Lung (tissue), 12 donors: ENCODE data around the gene ADAM33. TPM values are rescaled to one million over a fixed set of nuclear protein-coding genes. Genes with fewer than 3 reads are reported as not detected.

Source experiments
- ATAC-seq: fragments of 200-7000 bp; cut with Tn5 transposase; one replicate; pipeline ENCODE4 v1.9.1; 2020; ENCODE audit warnings: moderate number of reproducible peaks; ENCODE audit not compliant: insufficient read depth, low FRiP score
- DNase-seq, 3 donors: peaks; one replicate each; pipeline ENCODE4 v3.0.0-alpha.2; 2013 to 2017
- H3K27ac ChIP-seq, 2 donors: one replicate each; pipeline ENCODE4 v1.5.1; 2013; ENCODE audit warnings: mild to moderate bottlenecking in 2 of 2, moderate library complexity in 2 of 2, control low read depth in 1 of 2, inconsistent platforms in 1 of 2, low read depth in 1 of 2, low read length in 1 of 2
- H3K27me3 ChIP-seq, 3 donors: one replicate each; pipeline ENCODE4 v1.5.1; 2013; ENCODE audit warnings: low read length in 2 of 3; ENCODE audit not compliant: control insufficient read depth in 3 of 3, insufficient read depth in 3 of 3
- H3K36me3 ChIP-seq, 4 donors: one replicate each; pipeline ENCODE4 v1.5.1; 2013; ENCODE audit warnings: low read length in 4 of 4, mild to moderate bottlenecking in 1 of 4, moderate library complexity in 1 of 4; ENCODE audit not compliant: control insufficient read depth in 4 of 4, insufficient read depth in 4 of 4
- H3K4me1 ChIP-seq, 5 donors: one replicate each; pipeline ENCODE4 v1.5.1; 2013; ENCODE audit warnings: low read length in 5 of 5, mild to moderate bottlenecking in 2 of 5, moderate library complexity in 1 of 5; ENCODE audit not compliant: control insufficient read depth in 5 of 5, insufficient read depth in 5 of 5
- H3K4me3 ChIP-seq: one replicate; pipeline ENCODE4 v1.5.1; 2013; ENCODE audit warnings: mild to moderate bottlenecking, control low read depth, moderate library complexity
- H3K9ac ChIP-seq, 2 donors: one replicate each; pipeline ENCODE4 v1.5.1; 2013; ENCODE audit warnings: low read length in 2 of 2, control low read depth in 1 of 2; ENCODE audit not compliant: insufficient read depth in 1 of 2
- H3K9me3 ChIP-seq, 4 donors: one replicate each; pipeline ENCODE4 v1.5.1; 2013; ENCODE audit warnings: low read length in 3 of 4, mild to moderate bottlenecking in 1 of 4, moderate library complexity in 1 of 4; ENCODE audit not compliant: control insufficient read depth in 4 of 4, insufficient read depth in 3 of 4
- CTCF ChIP-seq: IDR thresholded peaks from 2 replicates; pipeline ENCODE4 v1.5.1; 2012; ENCODE audit warnings: mild to moderate bottlenecking; ENCODE audit errors: control extremely low read depth, extremely low read depth
- WGBS, 2 donors: extraction: QIAGEN DNeasy Blood & Tissue Kit; methylation state at CpG; one replicate each; pipeline ENCODE4 v1.1.7; 2013; 5-methylcytosine and 5-hydroxymethylcytosine counted together
- polyA plus RNA-seq, 2 donors: library from polyadenylated mRNA; stranded (reverse); fragments of 200-250 nt; gene quantifications; one replicate each; pipeline ENCODE4 v1.2.1, GENCODE V29; 2013
- total RNA-seq, 2 donors: library from RNA; depleted of rRNA in 1 of 2; stranded (reverse); fragments of >200 nt in 1 of 2; gene quantifications; one replicate each; pipeline ENCODE4 v1.2.1, GENCODE V29; 2014 to 2021
- donor health status: control.
- donor health status: control.
- donor health status: Bipolar disorder and iron deficiency.
- donor health status: healthy.
- donor health status: DM: yes; HTN: yes; CAD: no.

Gene ADAM33
- total and polyA plus RNA-seq, 4 donors, result 3.2 to 16.4 (median 8.1) TPM

- no peak for ATAC-seq
- H3K9me3 ChIP-seq, result peaks cover 0 to 16% (median 0%) of the 10 kb centered on the region in 4 donors
- no peak for DNase-seq
- TF ChIP-seq CTCF, result no peak
- peaks cover 3 to 16% (median 12%) of the 10 kb centered on the region in 4 donors for H3K36me3 ChIP-seq
- no peak overlapping the region for H3K27ac ChIP-seq
- no peaks in the 10 kb centered on the region for H3K27me3 ChIP-seq
- H3K4me3 ChIP-seq, result no peak overlapping the region
- no peak overlapping the region for H3K9ac ChIP-seq
- WGBS, 2 donors, result 96% methylated on average over 9 of the region's 9 CpGs
- H3K4me1 ChIP-seq, result peaks cover 0 to 5% (median 0%) of the 10 kb centered on the region in 5 donors
Observed at GRCh38 chr20:3652221-3652620, 29.6 kb downstream of the ADAM33 start.

GRCh38 chr20:3651204-3651962, 30.4 kb downstream of the ADAM33 start:
- ATAC-seq, result no peak

GRCh38 chr20:3648951-3649350, 32.9 kb downstream of the ADAM33 start:
- peaks cover 0 to 6% (median 0%) of the 10 kb centered on the region in 4 donors for H3K9me3 ChIP-seq
- no peaks in the 10 kb centered on the region for H3K27me3 ChIP-seq
- H3K4me3 ChIP-seq, result no peak overlapping the region
- H3K4me1 ChIP-seq, result peaks cover 0 to 2% (median 0%) of the 10 kb centered on the region in 5 donors
- H3K9ac ChIP-seq, result no peak overlapping the region
- 85 to 91% methylated on average over 9 of the region's 9 CpGs for WGBS, 2 donors
- H3K27ac ChIP-seq, result no peak overlapping the region
- DNase-seq (no peak), ATAC-seq (no peak)
- TF ChIP-seq CTCF, result no peak
- H3K36me3 ChIP-seq, result peaks cover 6 to 25% (median 15%) of the 10 kb centered on the region in 4 donors

More at GRCh38 chr20:3651204-3651962, 30.4 kb downstream of the ADAM33 start:
- TF ChIP-seq CTCF, result no peak
- Histone ChIP-seq H3K9me3 (peaks cover 0 to 16% (median 0%) of the 10 kb centered on the region in 4 donors), H3K4me3 (no peak overlapping the region), H3K4me1 (peaks cover 0 to 5% (median 0%) of the 10 kb centered on the region in 5 donors), H3K27me3 (no peaks in the 10 kb centered on the region), H3K9ac (no peak overlapping the region), H3K36me3 (peaks cover 3 to 16% (median 14%) of the 10 kb centered on the region in 4 donors), H3K27ac (no peak overlapping the region)
- 67 to 80% methylated on average over 9 of the region's 9 CpGs for WGBS, 2 donors
- DNase-seq, result no peak
